NCI-H2029 (cell line): ENCODE data around the gene SYNPO2.
"Not testable (repeated sequence)": the region's sequence is repeated elsewhere in the genome, so short reads cannot be mapped to it uniquely, and the experiment has no call there.

Experiments used
- DNase-seq: peaks from one replicate; lab custom pipeline; 2025; lab: John Stamatoyannopoulos, UW

The SYNPO2 gene

DNA sequence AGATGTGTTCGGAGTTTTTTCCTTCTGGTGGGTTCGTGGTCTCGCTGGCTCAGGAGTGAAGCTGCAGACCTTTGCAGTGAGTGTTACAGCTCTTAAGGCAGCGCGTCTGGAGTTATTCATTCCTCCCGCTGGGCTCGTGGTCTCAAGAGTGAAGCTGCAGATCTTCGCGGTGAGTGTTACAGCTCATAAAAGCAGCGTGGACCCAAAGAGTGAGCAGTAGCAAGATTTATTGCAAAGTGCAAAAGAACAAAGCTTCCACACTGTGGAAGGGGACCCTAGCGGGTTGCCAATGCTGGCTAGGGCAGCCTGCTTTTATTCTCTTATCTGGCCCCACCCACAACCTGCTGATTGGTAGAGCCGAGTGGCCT is 87.5 kb downstream of the SYNPO2 start:
- not testable (repeated sequence) for DNase-seq

- not testable (repeated sequence) for DNase-seq
Observed at GRCh38 chr4:118977100-118977499, 88.4 kb downstream of the SYNPO2 start.

GRCh38 chr4:118979712-118980111 is 91.1 kb downstream of the SYNPO2 start:
- DNase-seq, result no peak

DNA sequence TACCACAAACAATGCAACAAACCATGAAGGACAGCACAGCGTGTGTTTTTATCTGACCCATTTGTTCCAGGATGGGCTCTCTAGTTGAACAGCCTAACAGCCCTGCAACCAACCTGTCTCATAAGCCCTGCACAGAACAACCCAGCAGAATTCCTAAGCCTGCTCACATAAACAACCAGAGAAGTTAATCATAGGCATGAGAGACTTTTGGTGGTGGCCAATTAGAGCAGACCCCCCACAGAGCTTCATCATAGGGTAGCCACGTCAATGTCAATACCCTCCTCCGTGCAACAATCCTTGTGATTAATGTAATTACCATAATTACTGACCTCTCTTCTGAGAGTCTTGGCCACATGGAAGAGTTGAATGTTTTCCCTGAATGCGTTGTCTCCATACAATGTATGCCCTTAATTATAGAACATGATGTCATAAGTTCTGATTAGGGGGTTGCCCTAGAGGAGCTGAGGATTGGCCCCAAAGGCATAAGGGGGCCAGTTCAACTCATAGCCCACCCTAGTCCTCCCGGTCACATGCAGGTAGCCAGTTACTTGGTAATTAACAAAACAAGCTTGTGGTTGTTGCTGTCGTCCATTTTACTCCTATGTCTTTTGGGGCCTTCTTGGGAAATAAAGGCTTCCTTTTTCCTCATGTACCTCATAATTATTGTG is 92.7 kb downstream of the SYNPO2 start:
- no peak for DNase-seq

- peak; percentile 40 for DNase-seq
Observed at GRCh38 chr4:118981839-118982381, 93.3 kb downstream of the SYNPO2 start.

- no peak for DNase-seq
Observed at GRCh38 chr4:118983293-118983692, 94.6 kb downstream of the SYNPO2 start.

DNA sequence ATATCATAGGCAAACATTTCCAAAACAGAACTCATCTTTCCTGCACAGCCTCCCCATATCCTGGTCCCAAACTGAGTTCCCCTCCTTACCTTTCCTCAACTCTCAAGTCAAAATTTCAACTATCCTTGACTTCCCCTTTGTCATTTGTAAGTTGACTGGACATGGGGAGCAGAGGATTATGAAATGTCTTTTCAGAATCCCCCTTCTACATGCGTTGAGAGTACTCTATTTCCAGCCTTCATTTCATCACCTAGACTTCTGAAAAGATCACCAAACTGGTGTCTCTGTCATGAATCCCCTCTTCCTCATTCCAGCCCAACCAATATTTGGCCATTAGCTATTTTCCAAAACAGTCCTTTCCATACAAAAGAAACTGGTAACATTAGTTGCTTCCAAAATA is 95.2 kb downstream of the SYNPO2 start:
- no peak for DNase-seq

GRCh38 chr4:118985170-118986000 is 96.7 kb downstream of the SYNPO2 start:
- no peak for DNase-seq

GRCh38 chr4:118987959-118988634 is 99.4 kb downstream of the SYNPO2 start:
- DNase-seq, result no peak

DNA sequence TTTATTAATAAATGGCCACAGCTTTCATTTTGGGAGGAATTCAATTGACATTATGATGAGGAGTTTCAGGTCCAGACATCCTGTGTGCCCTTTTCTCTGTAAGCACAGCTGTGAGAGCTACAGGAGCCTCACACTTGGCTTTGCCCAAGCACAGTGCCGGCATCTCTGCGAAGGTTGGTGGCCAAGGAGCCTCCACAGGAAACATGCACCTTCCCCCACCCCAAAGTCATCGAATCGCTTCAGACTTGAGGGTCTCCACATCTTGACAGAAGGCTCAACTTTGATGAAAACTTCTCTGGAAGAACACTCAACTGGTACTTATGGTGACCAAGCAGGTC is 100.0 kb downstream of the SYNPO2 start:
- DNase-seq, result no peak

- no peak for DNase-seq
Observed at GRCh38 chr4:118989098-118990080, 100.7 kb downstream of the SYNPO2 start.

DNA sequence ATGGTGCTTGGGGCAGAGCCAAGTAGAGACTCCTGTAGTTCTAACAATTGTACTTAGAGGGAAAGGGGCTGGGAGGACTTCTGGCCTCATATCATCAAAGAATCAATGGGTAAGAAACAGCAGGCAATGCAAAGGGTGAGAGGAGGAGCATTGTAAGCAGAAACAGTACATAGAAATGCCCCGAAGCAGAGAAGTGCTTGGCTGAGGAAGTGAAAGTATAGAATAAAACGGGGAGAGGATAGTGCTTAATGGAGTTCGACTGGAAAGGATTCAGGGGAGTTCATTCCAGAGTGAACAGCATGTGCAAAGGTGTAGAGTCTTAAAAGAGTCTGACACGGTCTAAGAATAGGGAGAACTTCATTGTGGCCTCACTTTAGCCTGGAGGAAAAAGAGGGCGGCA is 103.0 kb downstream of the SYNPO2 start:
- DNase-seq, result no peak

GRCh38 chr4:118992149-118992548 is 103.5 kb downstream of the SYNPO2 start:
- no peak for DNase-seq

GRCh38 chr4:118993333-118993732 is 104.7 kb downstream of the SYNPO2 start:
- no peak for DNase-seq

DNA sequence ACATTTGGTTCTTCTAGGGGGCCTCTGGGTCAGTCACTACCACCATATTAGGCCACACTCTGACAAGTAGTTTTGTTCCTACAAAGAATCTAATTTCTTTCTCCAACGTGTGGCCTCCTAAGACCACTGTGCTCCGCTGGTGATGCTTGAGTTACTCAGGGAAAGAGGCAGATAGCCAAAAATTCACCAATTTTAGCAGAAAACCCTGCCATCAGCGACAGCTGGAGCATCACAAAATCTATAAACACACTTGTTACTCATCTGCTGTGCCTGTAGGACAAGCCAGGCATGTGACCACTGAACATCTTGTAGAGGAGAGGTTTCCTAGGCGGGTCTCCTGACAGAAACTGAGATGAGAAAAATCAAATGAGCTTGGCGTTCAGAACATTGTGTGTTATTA is 105.4 kb downstream of the SYNPO2 start:
- no peak for DNase-seq

DNA sequence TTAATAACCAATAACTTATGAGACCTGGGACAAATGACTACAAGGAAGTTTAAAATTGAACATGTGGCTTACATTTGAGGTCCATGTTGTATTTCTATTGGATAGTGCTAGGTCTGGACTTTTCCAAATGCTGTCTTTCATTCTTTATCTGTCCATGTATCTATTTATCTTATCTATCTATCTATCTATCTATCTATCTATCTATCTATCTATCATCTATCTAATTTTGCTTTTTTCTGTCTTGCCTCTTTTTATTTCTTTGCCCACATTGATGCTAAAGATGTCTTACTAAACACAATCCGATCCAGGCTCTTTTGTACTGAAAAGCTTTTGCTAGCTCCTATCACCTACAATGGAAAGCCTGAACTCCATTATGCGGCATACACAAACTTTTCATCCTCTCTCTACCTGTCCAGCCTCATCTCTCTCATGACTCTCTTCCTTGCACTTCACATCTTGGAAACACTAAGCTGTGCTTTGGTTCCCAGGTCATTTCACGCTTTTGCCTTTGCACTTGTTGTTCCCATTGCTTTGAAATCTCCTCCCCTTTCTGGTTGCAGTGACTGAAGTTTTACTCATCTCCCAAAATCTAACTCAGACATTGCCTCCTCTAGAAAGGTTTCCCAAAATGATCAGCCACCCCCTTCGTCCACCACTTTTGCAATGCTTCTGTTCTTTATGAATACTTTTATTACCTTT is 107.2 kb downstream of the SYNPO2 start:
- DNase-seq, result no peak

DNA sequence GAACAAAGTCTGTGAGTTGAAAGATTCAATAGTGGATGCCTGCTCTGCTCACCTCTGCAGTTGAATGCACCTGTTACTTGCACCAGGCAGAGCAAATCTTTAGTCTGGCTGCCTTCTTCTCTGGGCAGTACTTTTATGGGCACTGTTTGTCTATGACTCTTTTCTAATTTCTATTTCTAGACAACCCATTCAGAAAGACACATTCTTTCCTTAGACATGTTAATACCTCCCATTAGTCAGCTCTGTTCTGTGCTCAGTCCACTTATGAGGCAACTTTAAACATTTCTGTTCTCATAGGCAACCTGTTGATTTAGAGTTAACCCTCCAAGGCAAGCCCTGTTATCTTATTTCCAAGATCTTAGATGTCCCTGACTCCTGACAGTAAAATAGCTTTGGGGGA is 108.9 kb downstream of the SYNPO2 start:
- no peak for DNase-seq

GRCh38 chr4:118999919-119000318 is 111.3 kb downstream of the SYNPO2 start:
- no peak for DNase-seq

DNA sequence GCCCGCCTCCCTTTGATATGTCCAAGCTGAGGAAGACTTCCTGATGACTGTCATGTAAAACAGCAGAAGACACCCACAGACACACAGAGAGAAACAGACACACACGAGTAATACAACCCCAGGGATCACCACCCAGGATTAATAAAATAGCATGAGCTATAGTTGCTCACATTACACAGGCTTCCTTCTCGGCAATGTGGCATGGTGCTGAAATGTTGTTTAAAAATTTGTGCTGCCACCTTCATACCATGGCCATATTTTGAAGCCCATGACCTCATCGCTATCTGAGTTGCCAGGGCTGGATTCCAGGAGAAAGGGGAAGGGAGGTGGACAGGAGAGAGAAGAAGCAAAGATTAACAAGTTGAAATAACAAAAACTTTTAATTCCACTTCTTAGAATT is 111.7 kb downstream of the SYNPO2 start:
- no peak for DNase-seq

DNA sequence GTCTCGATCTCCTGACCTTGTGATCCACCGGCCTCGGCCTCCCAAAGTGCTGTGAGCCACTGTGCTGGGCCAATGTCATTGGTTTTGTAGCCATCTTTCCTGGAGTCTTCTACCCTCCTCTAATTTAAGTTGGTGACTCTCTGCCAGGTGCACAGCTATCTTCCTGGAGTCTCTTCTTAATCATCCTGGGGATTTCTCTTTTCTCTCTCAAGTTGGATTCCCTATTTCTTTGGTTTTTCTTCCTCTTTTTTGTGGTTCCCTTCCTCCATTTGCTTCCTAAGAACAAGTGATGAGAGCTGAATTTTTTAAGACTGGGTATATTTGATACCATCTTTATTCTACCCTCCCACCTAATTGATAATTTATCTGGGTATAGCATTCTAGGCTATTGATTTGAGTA is 113.8 kb downstream of the SYNPO2 start:
- DNase-seq, result no peak

DNA sequence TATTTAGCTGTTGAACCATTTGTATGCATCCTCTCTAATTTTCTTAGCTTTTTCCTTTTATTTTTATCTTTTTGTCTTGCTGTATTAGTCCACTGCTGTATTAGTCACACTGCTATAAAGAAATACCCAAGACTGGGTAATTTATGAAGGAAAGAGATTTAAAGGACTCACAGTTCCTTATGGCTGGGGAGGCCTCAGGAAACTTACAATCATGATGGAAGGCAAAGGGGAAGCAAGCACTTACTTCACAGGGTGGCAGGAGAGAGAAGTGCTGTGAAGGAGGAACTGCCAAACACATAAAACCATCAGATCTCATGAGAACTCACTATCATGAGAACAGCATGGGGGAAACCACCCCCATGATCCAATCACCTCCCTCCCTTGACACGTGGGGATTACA is 114.3 kb downstream of the SYNPO2 start:
- DNase-seq, result not testable (repeated sequence)
